Activated T-cell treated with anti-CD3 and anti-CD28 coated beads, Interleukin-2, amount 50 U/mL, for 4 hours (primary cell): Measurements from ENCODE around the gene MYB. TPM values are rescaled to one million over a fixed set of nuclear protein-coding genes. Genes with fewer than 3 reads are reported as not detected.

Experiments
- ATAC-seq, 2 donors: fragments of 200-7000 bp; cut with Tn5 transposase; one replicate each; pipeline ENCODE4 v1.10.0; 2021
- DNase-seq: peaks from one replicate; pipeline ENCODE4 v3.0.0-alpha.2; 2020
- H3K27me3 Mint-ChIP-seq: one replicate; pipeline ENCODE4 v1.8.0; 2021; ENCODE audit warnings: low read depth, mixed read lengths
- H3K36me3 Mint-ChIP-seq: one replicate; pipeline ENCODE4 v1.8.0; 2022; ENCODE audit warnings: mixed read lengths; ENCODE audit not compliant: insufficient read depth
- H3K4me1 Mint-ChIP-seq: one replicate; pipeline ENCODE4 v1.8.0; 2021; ENCODE audit warnings: low read depth, mixed read lengths
- H3K4me3 Mint-ChIP-seq: one replicate; pipeline ENCODE4 v1.8.0; 2021; ENCODE audit warnings: mild to moderate bottlenecking, moderate library complexity, mixed read lengths
- H3K9me3 Mint-ChIP-seq: one replicate; pipeline ENCODE4 v1.8.0; 2021; ENCODE audit warnings: mixed read lengths
- total RNA-seq, 3 donors: library from RNA; stranded (reverse); gene quantifications; one replicate each; pipeline ENCODE4 v1.2.1, GENCODE V29; 2021

MYB gene
- total RNA-seq, 3 donors from 2014 or later = 9.5 to 15.2 (median 13.9) TPM

DNA sequence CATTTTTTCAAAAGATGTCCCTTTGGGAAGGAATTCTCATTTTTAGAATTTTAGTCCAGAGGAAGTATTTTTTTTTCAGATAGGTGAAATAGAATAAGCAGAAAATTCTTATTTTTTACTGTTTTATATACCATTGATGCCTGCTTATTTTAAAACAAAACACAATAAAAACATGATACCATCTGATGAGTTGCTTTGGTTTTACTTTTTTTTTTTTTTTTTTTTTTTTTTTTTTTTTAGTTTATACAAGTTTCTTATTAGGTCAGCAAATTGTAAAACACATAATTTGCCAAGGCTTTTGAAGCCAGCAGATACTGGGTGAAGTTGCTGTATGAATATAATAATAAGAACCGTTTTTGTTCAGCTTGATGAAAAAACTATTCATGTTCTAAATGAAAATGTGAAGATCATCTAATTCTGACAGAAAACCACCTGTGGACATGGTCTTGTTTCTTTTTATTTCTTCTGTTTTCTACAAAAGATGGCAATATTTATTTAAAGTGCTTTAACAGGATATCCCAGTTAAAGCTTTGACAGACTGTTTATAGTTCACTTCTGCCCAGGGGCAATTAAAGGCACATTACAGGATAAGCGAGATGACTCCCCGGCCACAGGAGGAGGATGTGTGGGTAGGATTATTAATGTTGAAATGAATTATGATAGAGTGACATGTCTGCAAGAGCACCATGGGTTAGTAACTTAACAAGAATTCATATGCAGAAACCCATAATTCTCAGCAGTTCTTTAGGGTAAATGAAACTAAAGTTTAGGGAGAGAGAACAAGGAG is 31.1 kb downstream of the MYB start:
- no peak for DNase-seq
- no peaks in the 10 kb centered on the region for H3K9me3 Mint-ChIP-seq
- no peaks in the 10 kb centered on the region for H3K27me3 Mint-ChIP-seq
- peak; percentile 70 to 72 for ATAC-seq
- peaks cover 2% of the 10 kb centered on the region for H3K36me3 Mint-ChIP-seq
- no peak overlapping the region for H3K4me3 Mint-ChIP-seq
- H3K4me1 Mint-ChIP-seq = peaks cover 30% of the 10 kb centered on the region

DNA sequence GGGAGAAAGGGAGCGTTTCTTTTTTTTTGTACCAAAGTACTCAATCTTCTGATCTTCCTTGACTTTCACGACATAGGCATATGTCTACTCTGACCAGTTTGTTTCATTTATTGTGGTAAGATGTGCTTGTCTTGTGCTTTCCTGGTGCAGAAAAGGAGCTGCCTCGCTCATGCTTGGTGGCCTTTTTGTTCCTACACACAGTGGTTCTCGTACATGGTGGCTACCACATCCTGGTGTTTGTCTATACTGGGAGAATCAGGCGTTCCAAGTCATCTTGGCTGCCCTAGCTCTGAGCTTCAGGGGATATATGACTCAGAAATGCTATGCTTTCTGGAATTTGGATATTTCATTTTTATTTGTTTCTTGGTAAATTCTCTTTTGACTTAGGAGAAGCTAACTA is 31.8 kb downstream of the MYB start:
- peaks cover 7% of the 10 kb centered on the region for H3K36me3 Mint-ChIP-seq
- no peak for DNase-seq
- H3K27me3 Mint-ChIP-seq = no peaks in the 10 kb centered on the region
- H3K4me3 Mint-ChIP-seq = peak overlapping the region; percentile 7
- peak; percentile 23 to 27 for ATAC-seq
- peaks cover 30% of the 10 kb centered on the region for H3K4me1 Mint-ChIP-seq
- H3K9me3 Mint-ChIP-seq = no peaks in the 10 kb centered on the region

DNA sequence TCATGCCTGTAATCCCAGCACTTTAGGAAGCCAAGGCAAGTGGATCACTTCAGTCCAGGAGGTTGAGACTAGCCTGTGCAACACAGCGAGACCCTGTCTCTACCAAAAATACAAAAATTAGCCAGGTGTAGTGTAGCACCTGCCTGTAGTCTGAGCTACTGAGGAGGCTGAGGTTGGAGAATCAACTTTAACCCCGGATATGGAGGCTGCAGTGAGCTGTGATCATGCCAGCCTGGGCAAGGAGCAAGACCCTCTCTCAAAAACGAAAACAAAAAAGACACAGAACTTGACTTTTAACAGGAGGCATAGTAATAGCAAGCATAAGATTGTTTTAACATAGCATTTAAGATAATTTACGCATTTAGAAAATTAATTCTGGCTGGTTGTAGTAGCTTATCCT is 32.5 kb downstream of the MYB start:
- H3K4me3 Mint-ChIP-seq = no peak overlapping the region
- peaks cover 30% of the 10 kb centered on the region for H3K4me1 Mint-ChIP-seq
- peaks cover 7% of the 10 kb centered on the region for H3K36me3 Mint-ChIP-seq
- no peaks in the 10 kb centered on the region for H3K9me3 Mint-ChIP-seq
- H3K27me3 Mint-ChIP-seq = no peaks in the 10 kb centered on the region
- ATAC-seq (no peak), DNase-seq (no peak)

DNA sequence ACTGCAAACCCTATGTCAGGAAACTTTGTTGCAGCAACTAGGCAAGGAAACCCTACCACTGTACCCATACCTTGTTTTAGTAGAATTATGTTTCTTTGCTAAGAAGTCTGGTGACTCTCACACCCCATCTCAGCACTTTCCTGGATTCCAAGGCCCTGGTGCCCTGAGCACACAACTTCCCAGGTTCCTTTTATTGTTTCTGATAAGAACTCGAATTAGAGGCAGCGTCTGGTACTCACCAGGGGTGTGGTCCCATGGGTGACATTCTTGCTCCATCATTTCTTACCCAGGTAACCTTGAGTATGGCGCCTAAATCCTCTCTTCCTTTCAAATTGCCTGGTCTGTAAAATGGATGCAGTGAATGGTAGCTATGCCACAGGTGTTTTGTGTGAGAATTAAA is 34.1 kb downstream of the MYB start:
- no peak overlapping the region for H3K4me3 Mint-ChIP-seq
- no peaks in the 10 kb centered on the region for H3K9me3 Mint-ChIP-seq
- no peak for ATAC-seq
- H3K27me3 Mint-ChIP-seq = no peaks in the 10 kb centered on the region
- H3K36me3 Mint-ChIP-seq = peaks cover 19% of the 10 kb centered on the region
- DNase-seq = no peak
- peaks cover 24% of the 10 kb centered on the region for H3K4me1 Mint-ChIP-seq

DNA sequence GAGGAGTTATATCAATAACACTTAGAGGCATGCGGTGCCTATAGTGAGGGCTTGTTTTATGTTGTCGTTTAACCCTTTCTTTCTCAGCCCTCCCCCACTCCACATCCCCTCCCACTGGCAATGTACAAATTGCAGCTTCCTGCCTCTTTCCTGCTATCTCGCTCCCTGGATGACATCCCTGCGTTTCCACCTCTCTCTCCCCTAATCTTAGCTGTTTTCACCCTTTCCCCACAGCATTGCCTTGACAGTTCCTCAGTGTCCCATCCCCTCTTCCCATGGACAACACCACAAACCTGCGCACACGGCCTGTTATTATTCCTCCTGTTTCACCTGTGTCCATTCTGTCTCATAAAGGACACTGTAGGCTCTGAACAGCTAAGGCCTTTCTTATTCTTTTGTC is 34.5 kb downstream of the MYB start:
- H3K27me3 Mint-ChIP-seq = no peaks in the 10 kb centered on the region
- no peak for DNase-seq
- ATAC-seq = no peak
- peaks cover 20% of the 10 kb centered on the region for H3K4me1 Mint-ChIP-seq
- no peaks in the 10 kb centered on the region for H3K9me3 Mint-ChIP-seq
- H3K4me3 Mint-ChIP-seq = no peak overlapping the region
- peaks cover 19% of the 10 kb centered on the region for H3K36me3 Mint-ChIP-seq

DNA sequence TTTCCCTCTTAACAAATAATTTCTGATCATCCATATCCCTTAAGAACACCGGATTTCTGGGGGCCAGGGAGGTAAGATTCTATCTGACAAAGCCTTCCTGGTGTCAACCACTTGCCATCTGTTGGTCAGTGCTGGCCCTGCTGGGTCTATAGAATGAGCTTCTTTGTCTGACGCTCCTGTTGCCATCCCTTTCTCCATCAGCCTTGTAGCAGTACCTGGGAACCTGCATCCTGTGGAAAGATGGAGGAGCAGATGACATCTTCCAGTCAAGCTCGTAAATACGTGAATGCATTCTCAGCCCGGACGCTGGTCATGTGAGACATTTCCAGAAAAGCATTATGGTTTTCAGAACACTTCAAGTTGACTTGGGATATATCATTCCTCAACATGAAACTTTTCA is 36.6 kb downstream of the MYB start:
- Mint-ChIP-seq H3K4me1 (peaks cover 6% of the 10 kb centered on the region), H3K9me3 (no peaks in the 10 kb centered on the region), H3K36me3 (peaks cover 19% of the 10 kb centered on the region), H3K4me3 (no peak overlapping the region), H3K27me3 (no peaks in the 10 kb centered on the region)
- ATAC-seq (no peak), DNase-seq (no peak)

DNA sequence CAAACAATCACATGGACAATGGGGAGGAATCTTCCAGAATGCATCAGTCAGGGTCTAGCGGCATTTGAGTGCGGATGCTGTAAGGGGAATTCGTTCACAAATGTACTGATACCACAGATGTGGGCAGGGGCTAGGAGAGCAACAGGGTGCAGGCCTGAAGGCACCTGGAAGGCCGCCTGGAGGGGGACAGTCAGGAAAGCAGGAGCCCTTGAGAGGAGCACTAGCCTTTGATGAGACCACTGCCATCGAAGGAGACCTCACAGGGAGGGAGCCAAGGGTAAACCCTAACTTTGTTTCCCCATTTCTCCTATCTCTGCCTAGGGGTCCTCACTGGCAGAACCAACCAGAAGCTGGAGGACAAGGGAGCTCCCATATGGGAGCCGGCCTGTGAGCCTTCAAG is 38.2 kb downstream of the MYB start:
- no peaks in the 10 kb centered on the region for H3K9me3 Mint-ChIP-seq
- no peak for DNase-seq
- H3K4me1 Mint-ChIP-seq = peaks cover 9% of the 10 kb centered on the region
- H3K36me3 Mint-ChIP-seq = peaks cover 19% of the 10 kb centered on the region
- ATAC-seq = no peak
- H3K27me3 Mint-ChIP-seq = no peaks in the 10 kb centered on the region
- H3K4me3 Mint-ChIP-seq = no peak overlapping the region

DNA sequence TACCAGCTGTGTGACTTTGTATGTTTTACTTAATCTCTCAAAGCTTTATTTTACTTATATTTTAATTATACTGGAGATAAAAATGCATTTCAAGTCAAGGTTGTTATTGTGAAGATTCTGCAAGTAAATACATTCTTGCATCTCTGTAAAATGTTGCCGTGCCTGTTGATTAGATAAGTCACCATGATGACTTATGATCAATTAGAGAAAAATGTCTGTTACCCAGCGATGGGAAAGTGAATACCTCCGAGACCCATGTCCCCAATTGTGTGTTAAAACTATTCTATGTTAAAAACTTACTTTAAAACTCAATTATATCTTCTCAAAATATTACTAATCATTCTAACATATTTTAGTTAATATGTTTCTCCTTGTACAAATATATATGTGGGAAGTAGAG is 39.9 kb downstream of the MYB start:
- ATAC-seq = no peak
- Mint-ChIP-seq H3K9me3 (no peaks in the 10 kb centered on the region), H3K4me1 (peaks cover 9% of the 10 kb centered on the region), H3K4me3 (no peak overlapping the region), H3K27me3 (no peaks in the 10 kb centered on the region), H3K36me3 (peaks cover 19% of the 10 kb centered on the region)
- DNase-seq = no peak

DNA sequence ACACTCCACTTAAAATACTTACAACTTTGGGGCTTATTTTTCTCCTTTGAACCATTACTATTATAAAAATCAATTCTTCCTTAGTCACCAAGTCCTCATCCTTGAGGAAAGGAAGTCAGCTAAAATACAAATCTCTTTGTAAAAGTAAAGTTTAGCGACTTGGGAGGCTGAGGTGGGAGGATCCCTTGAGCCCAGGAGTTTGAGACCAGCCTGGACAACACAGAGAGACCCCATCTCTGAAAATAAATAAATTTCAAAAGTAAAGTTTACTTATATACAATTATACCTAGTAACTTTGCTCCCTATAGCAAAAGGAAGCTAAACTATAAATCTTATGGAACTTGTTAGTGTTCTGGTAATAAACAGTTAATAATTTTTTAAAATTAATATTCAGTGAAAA is 40.4 kb downstream of the MYB start:
- H3K4me1 Mint-ChIP-seq = peaks cover 9% of the 10 kb centered on the region
- DNase-seq (no peak), ATAC-seq (no peak)
- no peak overlapping the region for H3K4me3 Mint-ChIP-seq
- H3K36me3 Mint-ChIP-seq = peaks cover 19% of the 10 kb centered on the region
- no peaks in the 10 kb centered on the region for H3K27me3 Mint-ChIP-seq
- no peaks in the 10 kb centered on the region for H3K9me3 Mint-ChIP-seq

DNA sequence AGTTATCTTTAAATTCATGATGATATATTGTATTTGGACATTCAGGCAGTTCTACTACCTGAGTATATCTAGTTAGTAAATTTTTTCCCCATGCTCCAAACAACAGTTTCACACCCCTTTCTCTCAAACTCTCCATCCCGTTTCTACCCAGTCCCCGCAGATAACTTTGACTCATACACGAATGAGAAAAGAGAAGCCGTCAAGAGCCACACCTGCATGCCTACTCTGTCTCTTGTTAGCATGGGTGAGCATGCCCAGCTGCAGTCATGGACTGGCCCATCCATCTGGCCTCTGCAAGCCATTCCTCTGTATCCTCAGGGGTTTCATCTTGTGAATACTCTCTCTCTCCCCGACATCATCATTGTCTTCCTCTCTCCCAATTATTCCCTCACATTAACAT is 41.5 kb downstream of the MYB start:
- peaks cover 17% of the 10 kb centered on the region for H3K36me3 Mint-ChIP-seq
- peaks cover 14% of the 10 kb centered on the region for H3K4me1 Mint-ChIP-seq
- H3K4me3 Mint-ChIP-seq = no peak overlapping the region
- no peak for DNase-seq
- no peak for ATAC-seq
- H3K27me3 Mint-ChIP-seq = no peaks in the 10 kb centered on the region
- no peaks in the 10 kb centered on the region for H3K9me3 Mint-ChIP-seq

DNA sequence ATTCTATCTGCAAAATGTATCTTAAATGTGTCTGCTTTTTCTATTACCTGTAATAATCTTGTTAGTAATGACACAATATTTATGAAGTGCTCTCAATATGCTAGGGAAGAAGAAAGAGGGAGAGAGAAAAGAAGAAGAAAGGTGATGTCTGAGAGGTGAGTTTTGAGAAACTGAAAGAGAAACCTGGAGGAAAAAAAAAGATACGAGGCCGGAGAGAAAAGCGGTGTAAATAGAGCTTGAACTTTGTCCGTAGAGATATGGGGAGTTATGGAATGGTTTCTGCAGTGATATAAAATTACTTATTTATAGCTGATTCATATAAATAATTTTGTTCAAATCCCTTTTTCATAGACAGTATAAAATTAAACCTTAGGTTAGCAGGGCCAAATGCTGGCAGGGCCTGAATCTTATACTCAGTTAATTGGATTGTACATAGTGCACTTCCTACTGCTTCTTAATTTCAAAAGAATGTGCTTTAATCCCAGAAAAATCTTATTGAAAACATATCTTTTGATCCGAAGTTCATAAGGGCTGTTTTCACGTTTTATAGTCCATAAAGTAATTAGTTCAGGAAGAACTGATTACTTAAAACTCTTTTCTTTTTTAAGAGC is 43.0 kb downstream of the MYB start:
- Mint-ChIP-seq H3K27me3 (no peaks in the 10 kb centered on the region), H3K36me3 (peaks cover 9% of the 10 kb centered on the region), H3K4me1 (peaks cover 14% of the 10 kb centered on the region), H3K9me3 (no peaks in the 10 kb centered on the region), H3K4me3 (peak overlapping the region; percentile 72)
- ATAC-seq = no peak
- DNase-seq = no peak

DNA sequence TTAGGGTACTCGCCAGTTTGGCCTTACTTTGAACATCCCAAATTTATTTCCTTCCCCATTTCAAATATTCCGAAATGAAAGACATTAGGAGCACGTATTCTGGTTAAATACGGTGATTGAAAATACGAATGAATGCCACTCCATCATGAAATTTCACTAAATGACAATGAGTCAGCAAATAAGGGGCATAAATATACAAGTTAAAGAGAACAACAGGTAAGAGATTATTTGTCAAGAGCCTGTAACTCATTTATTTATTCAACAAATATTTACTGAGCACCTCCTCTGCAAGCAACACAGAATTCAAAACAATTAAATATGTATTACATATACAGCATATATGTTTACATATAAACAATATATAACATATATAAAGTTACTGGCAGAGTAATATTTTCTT is 44.8 kb downstream of the MYB start:
- ATAC-seq = no peak
- Mint-ChIP-seq H3K4me1 (peaks cover 14% of the 10 kb centered on the region), H3K9me3 (no peaks in the 10 kb centered on the region), H3K4me3 (no peak overlapping the region), H3K27me3 (no peaks in the 10 kb centered on the region), H3K36me3 (peaks cover 2% of the 10 kb centered on the region)
- DNase-seq = no peak

DNA sequence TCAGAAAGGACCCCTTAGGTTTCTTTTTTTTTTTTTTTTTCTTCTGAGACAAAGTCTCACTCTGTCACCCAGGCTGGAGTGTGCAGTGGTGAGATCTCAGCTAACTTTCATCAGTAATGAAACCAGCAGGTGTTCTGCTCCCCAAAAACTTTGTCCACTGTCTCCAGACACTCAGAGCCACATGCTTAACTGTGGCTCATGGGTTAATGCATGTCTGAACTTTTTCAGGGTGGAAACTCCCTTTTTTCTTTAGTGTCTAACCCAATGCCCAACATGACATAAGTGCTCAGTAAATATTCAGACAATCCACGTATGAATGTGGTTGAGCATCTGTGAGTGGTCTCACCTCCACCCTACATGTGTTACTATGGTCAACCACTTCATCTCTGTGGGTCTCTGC is 45.4 kb downstream of the MYB start:
- H3K36me3 Mint-ChIP-seq = peaks cover 2% of the 10 kb centered on the region
- no peaks in the 10 kb centered on the region for H3K9me3 Mint-ChIP-seq
- H3K4me1 Mint-ChIP-seq = peaks cover 16% of the 10 kb centered on the region
- DNase-seq (no peak), ATAC-seq (no peak)
- no peak overlapping the region for H3K4me3 Mint-ChIP-seq
- H3K27me3 Mint-ChIP-seq = no peaks in the 10 kb centered on the region

DNA sequence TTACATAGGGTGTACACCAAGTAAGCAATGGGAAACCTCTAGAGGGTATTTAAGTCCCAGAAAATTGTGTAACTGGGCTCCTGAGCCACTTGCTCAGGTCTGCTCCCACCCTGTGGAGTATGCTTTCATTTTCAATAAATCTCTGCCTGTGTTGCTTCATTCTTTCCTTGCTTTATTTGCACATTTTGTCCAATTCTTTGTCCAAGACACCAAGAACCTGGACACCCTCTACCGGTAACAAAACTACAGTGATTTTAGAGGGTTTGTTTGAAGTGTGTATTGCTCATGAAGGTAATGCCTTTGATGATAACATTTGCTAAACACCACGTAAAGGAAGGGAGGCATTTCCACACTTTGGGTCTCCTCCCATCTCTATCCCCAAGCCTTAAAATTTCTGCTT is 46.2 kb downstream of the MYB start:
- Mint-ChIP-seq H3K36me3 (peaks cover 2% of the 10 kb centered on the region), H3K27me3 (no peaks in the 10 kb centered on the region), H3K4me1 (peaks cover 16% of the 10 kb centered on the region), H3K4me3 (no peak overlapping the region), H3K9me3 (no peaks in the 10 kb centered on the region)
- ATAC-seq (no peak), DNase-seq (no peak)

DNA sequence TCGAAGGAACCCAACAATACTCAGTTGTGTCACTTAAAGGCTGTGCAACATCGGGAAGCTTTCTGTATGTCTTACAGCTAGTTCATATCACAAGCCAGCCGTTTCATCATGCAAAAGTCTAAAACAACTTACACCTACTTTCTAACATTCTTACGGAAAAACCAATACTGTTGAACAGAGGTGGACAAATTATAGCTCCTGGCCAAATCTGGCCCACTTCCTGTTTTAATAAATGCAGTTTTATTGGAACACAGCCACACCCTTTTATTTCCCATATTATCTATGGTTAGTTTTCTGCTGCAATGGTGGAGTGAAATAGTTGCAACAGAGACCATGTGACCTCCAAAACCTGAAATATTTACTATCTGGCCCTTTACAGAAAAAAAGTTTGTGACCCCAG is 46.6 kb downstream of the MYB start:
- no peak for ATAC-seq
- peaks cover 16% of the 10 kb centered on the region for H3K4me1 Mint-ChIP-seq
- H3K27me3 Mint-ChIP-seq = no peaks in the 10 kb centered on the region
- no peaks in the 10 kb centered on the region for H3K9me3 Mint-ChIP-seq
- H3K36me3 Mint-ChIP-seq = peaks cover 2% of the 10 kb centered on the region
- H3K4me3 Mint-ChIP-seq = no peak overlapping the region
- no peak for DNase-seq
